B cell (primary cell): ENCODE results near the gene PROCA1. TPM values are rescaled to one million over a fixed set of nuclear protein-coding genes. Genes with fewer than 3 reads are reported as not detected.

Experiments
- ATAC-seq: fragments of 200-7000 bp; cut with Tn5 transposase; one replicate; pipeline ENCODE4 v1.10.0; 2021; ENCODE audit warnings: low read depth, mild to moderate bottlenecking, moderate number of reproducible peaks, moderate library complexity
- CTCF ChIA-PET: fragments of 350-600 bp; sonication (Branson Sonifier 250); formaldehyde crosslinking; loops from one replicate; lab custom pipeline; 2021; ENCODE audit warnings: antibody characterized with exemption, inconsistent platforms; lab: Charles Lee
- POLR2A ChIA-PET: fragments of 350-600 bp; sonication (Branson Sonifier 250); formaldehyde crosslinking; loops from one replicate; lab custom pipeline; 2021; ENCODE audit warnings: antibody characterized with exemption; lab: Charles Lee
- DNase-seq: peaks from one replicate; pipeline ENCODE4 v3.0.0; 2013
- H2AFZ ChIP-seq: 2 replicates; pipeline ENCODE4 v1.6.1; 2012; ENCODE audit warnings: mild to moderate bottlenecking, low read depth, low read length; ENCODE audit not compliant: insufficient read depth, poor library complexity, severe bottlenecking
- H3K27ac ChIP-seq, 2 donors: 1 replicate in 1 of 2; 2 replicates in 1 of 2; pipeline ENCODE4 v1.5.1; 2012 to 2013; ENCODE audit warnings: low read length in 2 of 2, mild to moderate bottlenecking in 2 of 2, moderate library complexity in 1 of 2
- H3K27me3 ChIP-seq, 4 experiments: fragments of 200-600 bp in 1 of 4; sonication (generic) in 1 of 4; replicated peaks in 1 of 4; 1 replicate in 2 of 4; 2 replicates in 2 of 4; pipeline versions ENCODE4 v1.6.1 to v1.7.0; 2013 to 2016; ENCODE audit warnings: low read length in 3 of 4, mild to moderate bottlenecking in 2 of 4, mixed read lengths in 1 of 4, moderate library complexity in 1 of 4; ENCODE audit not compliant: insufficient read depth in 4 of 4, control insufficient read depth in 3 of 4; ENCODE audit errors: control extremely low read depth in 1 of 4
- H3K36me3 ChIP-seq, 2 experiments: replicated peaks in 1 of 2; 1 replicate in 1 of 2; 2 replicates in 1 of 2; pipeline versions ENCODE4 v1.6.1 to v1.7.1; 2013; ENCODE audit warnings: low read length in 1 of 2; ENCODE audit not compliant: insufficient read depth in 2 of 2, control insufficient read depth in 1 of 2; ENCODE audit errors: control extremely low read depth in 1 of 2, extremely low read depth in 1 of 2
- H3K4me1 ChIP-seq, 2 donors: fragments of 200-600 bp in 1 of 2; sonication (generic) in 1 of 2; 1 replicate in 1 of 2; 2 replicates in 1 of 2; pipeline versions ENCODE4 v1.5.1 to v1.6.1; 2013 to 2017; ENCODE audit warnings: low read length in 2 of 2; ENCODE audit not compliant: control insufficient read depth in 2 of 2, insufficient read depth in 2 of 2
- H3K4me2 ChIP-seq: replicated peaks from 2 replicates; pipeline ENCODE3; 2012; ENCODE audit warnings: mild to moderate bottlenecking, low read depth, low read length; ENCODE audit not compliant: poor library complexity, severe bottlenecking
- H3K4me3 ChIP-seq, 5 experiments: fragments of 200-600 bp in 1 of 5; sonication (generic) in 1 of 5; 1 replicate in 3 of 5; 2 replicates in 2 of 5; pipeline versions ENCODE4 v1.5.1 to v1.7.0; 2011 to 2016; ENCODE audit warnings: low read length in 4 of 5, mild to moderate bottlenecking in 4 of 5, low read depth in 2 of 5, control low read depth in 1 of 5, moderate library complexity in 1 of 5; ENCODE audit not compliant: insufficient read depth in 1 of 5; ENCODE audit errors: control extremely low read depth in 1 of 5, extremely low read depth in 1 of 5
- H3K79me2 ChIP-seq: fragments of 200-600 bp; sonication (generic); one replicate; pipeline ENCODE4 v1.6.0; 2016; ENCODE audit warnings: low read length; ENCODE audit not compliant: control insufficient read depth, insufficient read depth
- H3K9ac ChIP-seq: fragments of 200-600 bp; sonication (generic); 2 replicates; pipeline ENCODE4 v1.6.1; 2017; ENCODE audit warnings: mild to moderate bottlenecking, low read length, moderate library complexity
- H3K9me3 ChIP-seq, 3 donors: one replicate each; pipeline versions ENCODE4 v1.6.1 to v1.7.1; 2013; ENCODE audit warnings: low read length in 2 of 3; ENCODE audit not compliant: control insufficient read depth in 2 of 3, insufficient read depth in 1 of 3; ENCODE audit errors: control extremely low read depth in 1 of 3
- H4K20me1 ChIP-seq: 2 replicates; pipeline ENCODE4 v1.6.0; 2012; ENCODE audit warnings: mild to moderate bottlenecking, low read length; ENCODE audit not compliant: insufficient read depth, control insufficient read depth, poor library complexity, severe bottlenecking
- H3K27ac Mint-ChIP-seq: one replicate; pipeline ENCODE4 v1.8.0; 2021; ENCODE audit warnings: mixed read lengths
- H3K27me3 Mint-ChIP-seq: one replicate; pipeline ENCODE4 v1.8.0; 2021; ENCODE audit warnings: mixed read lengths
- H3K4me1 Mint-ChIP-seq: one replicate; pipeline ENCODE4 v1.8.0; 2021; ENCODE audit warnings: mixed read lengths
- H3K4me3 Mint-ChIP-seq: one replicate; pipeline ENCODE4 v1.8.0; 2021; ENCODE audit warnings: mixed read lengths
- H3K9me3 Mint-ChIP-seq: one replicate; pipeline ENCODE4 v1.8.0; 2022; ENCODE audit warnings: mixed read lengths; ENCODE audit not compliant: insufficient read depth
- EZH2 ChIP-seq: IDR thresholded peaks from 2 replicates; pipeline ENCODE4 v1.6.1; 2012; ENCODE audit warnings: borderline replicate concordance, low read depth, mild to moderate bottlenecking, moderate library complexity, low read length; ENCODE audit not compliant: insufficient read depth, poor library complexity, severe bottlenecking
- WGBS: methylation state at CpG from one replicate; pipeline ENCODE4 v1.1.5; 2013; ENCODE audit warnings: missing lambda C conversion rate; ENCODE audit not compliant: insufficient coverage; 5-methylcytosine and 5-hydroxymethylcytosine counted together
- intact Hi-C: fragments of 100-400 bp; cut with micrococcal nuclease; formaldehyde crosslinking; loops from one replicate; pipeline ENCODE4 v1.10.0; 2022
- polyA plus RNA-seq: library from polyadenylated mRNA; depleted of rRNA; stranded (reverse); fragments of >200 nt; gene quantifications from 2 replicates; pipeline ENCODE4 v1.2.3, GENCODE V29; 2012
- total RNA-seq, 2 donors: library from RNA; stranded (reverse); fragments of 120-200 nt in 1 of 2; gene quantifications; 1 replicate in 1 of 2; 2 replicates in 1 of 2; pipeline versions ENCODE4 v1.2.3 to v1.2.4, GENCODE V29; 2013 to 2022
- TF ChIP-seq, protein P1 (sequence below): fragments of 200-600 bp; IDR thresholded peaks from one replicate; pipeline ENCODE4 v1.8.0; 2022; ENCODE audit warnings: antibody characterized with exemption, mild to moderate bottlenecking

The PROCA1 gene
- total and polyA plus RNA-seq, 2 donors (not counting 1 experiment from before 2014, with no cell fraction given) = 7.4 to 26.8 TPM

- Histone ChIP-seq H3K4me1 (no peaks in the 10 kb centered on the region), H3K9ac (no peak overlapping the region), H2AFZ (no peak overlapping the region), H3K79me2 (peaks cover 25% of the 10 kb centered on the region), H3K4me2 (no peak overlapping the region), H3K27me3 (no peaks in the 10 kb centered on the region), H3K9me3 (no peaks in the 10 kb centered on the region), H3K36me3 (peaks cover 3 to 94% of the 10 kb centered on the region in 2 experiments), H4K20me1 (peaks cover 10% of the 10 kb centered on the region), H3K4me3 (no peak overlapping the region), H3K27ac (no peak overlapping the region)
- ChIA-PET POLR2A (no interaction called here), CTCF (interaction anchor here (1.2 to 3.4 kb wide), 3 partner anchors 14 to 32 kb away, joined by 4 to 11 read pairs (median 6); partner anchors contain the start of genes BLTP2, SDF2 and SUPT6H)
- ATAC-seq (no peak), DNase-seq (peak; percentile 27)
- TF ChIP-seq EZH2 = no peak
- TF ChIP-seq, protein P1, sequence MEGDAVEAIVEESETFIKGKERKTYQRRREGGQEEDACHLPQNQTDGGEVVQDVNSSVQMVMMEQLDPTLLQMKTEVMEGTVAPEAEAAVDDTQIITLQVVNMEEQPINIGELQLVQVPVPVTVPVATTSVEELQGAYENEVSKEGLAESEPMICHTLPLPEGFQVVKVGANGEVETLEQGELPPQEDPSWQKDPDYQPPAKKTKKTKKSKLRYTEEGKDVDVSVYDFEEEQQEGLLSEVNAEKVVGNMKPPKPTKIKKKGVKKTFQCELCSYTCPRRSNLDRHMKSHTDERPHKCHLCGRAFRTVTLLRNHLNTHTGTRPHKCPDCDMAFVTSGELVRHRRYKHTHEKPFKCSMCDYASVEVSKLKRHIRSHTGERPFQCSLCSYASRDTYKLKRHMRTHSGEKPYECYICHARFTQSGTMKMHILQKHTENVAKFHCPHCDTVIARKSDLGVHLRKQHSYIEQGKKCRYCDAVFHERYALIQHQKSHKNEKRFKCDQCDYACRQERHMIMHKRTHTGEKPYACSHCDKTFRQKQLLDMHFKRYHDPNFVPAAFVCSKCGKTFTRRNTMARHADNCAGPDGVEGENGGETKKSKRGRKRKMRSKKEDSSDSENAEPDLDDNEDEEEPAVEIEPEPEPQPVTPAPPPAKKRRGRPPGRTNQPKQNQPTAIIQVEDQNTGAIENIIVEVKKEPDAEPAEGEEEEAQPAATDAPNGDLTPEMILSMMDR = peak; percentile 45
- H3K4me1 Mint-ChIP-seq = no peaks in the 10 kb centered on the region
- H3K27me3 Mint-ChIP-seq = no peaks in the 10 kb centered on the region
- intact Hi-C loops = no loop called here
- H3K4me3 Mint-ChIP-seq = no peak overlapping the region
- WGBS = 100% methylated on average over 3 of the region's 7 CpGs
- H3K9me3 Mint-ChIP-seq = no peaks in the 10 kb centered on the region
- H3K27ac Mint-ChIP-seq = peak overlapping the region; percentile 16
Observed at GRCh38 chr17:28675980-28676379, 35.7 kb downstream of the PROCA1 start.

- Mint-ChIP-seq H3K4me1 (no peaks in the 10 kb centered on the region), H3K27me3 (no peaks in the 10 kb centered on the region), H3K27ac (no peak overlapping the region), H3K9me3 (no peaks in the 10 kb centered on the region), H3K4me3 (no peak overlapping the region)
- ChIA-PET CTCF (interaction anchor here (0.7 to 3.4 kb wide), 3 partner anchors 13 to 29 kb away, joined by 3 to 11 read pairs (median 4); partner anchors contain the start of genes SDF2 and SUPT6H), POLR2A (no interaction called here)
- Histone ChIP-seq H3K36me3 (peaks cover 3 to 92% of the 10 kb centered on the region in 2 experiments), H4K20me1 (peaks cover 13% of the 10 kb centered on the region), H3K9me3 (no peaks in the 10 kb centered on the region), H3K27ac (no peak overlapping the region), H3K4me1 (no peaks in the 10 kb centered on the region), H3K9ac (no peak overlapping the region), H3K79me2 (peaks cover 25% of the 10 kb centered on the region), H2AFZ (no peak overlapping the region), H3K27me3 (no peaks in the 10 kb centered on the region), H3K4me2 (no peak overlapping the region), H3K4me3 (no peak overlapping the region)
- ATAC-seq (no peak), DNase-seq (no peak)
- WGBS = no CpG with 5 or more reads among the region's 3 CpGs
- intact Hi-C loops = no loop called here
- TF ChIP-seq EZH2 = no peak
- TF ChIP-seq, protein P1 = no peak
Observed at GRCh38 chr17:28675490-28675889, 36.2 kb downstream of the PROCA1 start.
